Thoracic aorta (tissue), 2 donors: ENCODE results near the gene RNF4. TPM values are rescaled to one million over a fixed set of nuclear protein-coding genes. Genes with fewer than 3 reads are reported as not detected.

Experiments used
- ATAC-seq: fragments of 150-250 bp; one replicate; pipeline ENCODE4 v1.8.0; 2017; ENCODE audit warnings: low read depth; ENCODE audit not compliant: insufficient number of reproducible peaks, low FRiP score
- DNase-seq: peaks from one replicate; pipeline ENCODE4 v3.0.0-alpha.2; 2020; ENCODE audit warnings: low spot score
- H3K27ac ChIP-seq, 2 donors: fragments of 200-600 bp; sonication (generic); 1 replicate in 1 of 2; 2 replicates in 1 of 2; pipeline ENCODE4 v1.5.1; 2016; ENCODE audit warnings: mild to moderate bottlenecking in 2 of 2, moderate library complexity in 2 of 2
- H3K27me3 ChIP-seq: fragments of 200-600 bp; sonication (generic); replicated peaks from 2 replicates; pipeline ENCODE4 v1.6.0; 2016; ENCODE audit warnings: mild to moderate bottlenecking; ENCODE audit not compliant: insufficient read depth
- H3K36me3 ChIP-seq: fragments of 200-600 bp; sonication (generic); one replicate; pipeline ENCODE4 v1.5.1; 2016
- H3K4me1 ChIP-seq, 2 donors: fragments of 200-600 bp; sonication (generic); 1 replicate in 1 of 2; 2 replicates in 1 of 2; pipeline versions ENCODE4 v1.5.1 to v1.6.0; 2016; ENCODE audit warnings: low read depth in 2 of 2, mild to moderate bottlenecking in 1 of 2; ENCODE audit not compliant: control insufficient read depth in 1 of 2
- H3K4me3 ChIP-seq: fragments of 200-600 bp; sonication (generic); 2 replicates; pipeline ENCODE4 v1.5.1; 2016; ENCODE audit warnings: mild to moderate bottlenecking
- H3K9me3 ChIP-seq: fragments of 200-600 bp; sonication (generic); 2 replicates; pipeline ENCODE4 v1.5.1; 2016
- total RNA-seq, 2 donors: library from RNA; depleted of rRNA; stranded (reverse); fragments of >200 nt; gene quantifications; one replicate each; pipeline versions ENCODE4 v1.1.0 to v1.2.3, GENCODE V29; 2016
- TF ChIP-seq, protein P1 (sequence below): fragments of 200-600 bp; sonication (generic); IDR thresholded peaks from one replicate; pipeline ENCODE4 v1.5.1; 2019; ENCODE audit warnings: antibody characterized with exemption

RNF4 gene
- total RNA-seq, 2 donors from 2014 or later: 29.8 to 83.1 TPM

DNA sequence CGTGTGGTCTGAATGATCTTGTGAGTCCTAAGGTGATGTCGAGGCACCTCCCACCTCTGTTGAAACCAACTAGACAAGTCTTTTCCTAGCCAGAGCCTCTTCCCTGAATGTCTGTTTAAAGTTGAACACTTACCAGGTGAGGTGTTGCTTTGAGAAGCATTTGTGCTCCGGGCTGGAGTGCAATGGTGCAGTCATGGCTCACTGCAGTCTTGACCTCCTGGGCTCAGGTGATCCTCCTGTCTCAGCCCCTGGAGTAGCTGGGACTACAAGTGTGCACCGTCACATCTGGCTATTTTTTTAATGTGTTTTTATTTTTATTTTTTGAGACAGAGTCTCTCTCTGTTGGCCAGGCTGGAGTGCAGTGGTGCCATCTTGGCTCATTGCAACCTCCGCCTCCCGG is 18.1 kb downstream of the RNF4 start:
- DNase-seq (no peak), ATAC-seq (no peak)
- TF ChIP-seq, protein P1, sequence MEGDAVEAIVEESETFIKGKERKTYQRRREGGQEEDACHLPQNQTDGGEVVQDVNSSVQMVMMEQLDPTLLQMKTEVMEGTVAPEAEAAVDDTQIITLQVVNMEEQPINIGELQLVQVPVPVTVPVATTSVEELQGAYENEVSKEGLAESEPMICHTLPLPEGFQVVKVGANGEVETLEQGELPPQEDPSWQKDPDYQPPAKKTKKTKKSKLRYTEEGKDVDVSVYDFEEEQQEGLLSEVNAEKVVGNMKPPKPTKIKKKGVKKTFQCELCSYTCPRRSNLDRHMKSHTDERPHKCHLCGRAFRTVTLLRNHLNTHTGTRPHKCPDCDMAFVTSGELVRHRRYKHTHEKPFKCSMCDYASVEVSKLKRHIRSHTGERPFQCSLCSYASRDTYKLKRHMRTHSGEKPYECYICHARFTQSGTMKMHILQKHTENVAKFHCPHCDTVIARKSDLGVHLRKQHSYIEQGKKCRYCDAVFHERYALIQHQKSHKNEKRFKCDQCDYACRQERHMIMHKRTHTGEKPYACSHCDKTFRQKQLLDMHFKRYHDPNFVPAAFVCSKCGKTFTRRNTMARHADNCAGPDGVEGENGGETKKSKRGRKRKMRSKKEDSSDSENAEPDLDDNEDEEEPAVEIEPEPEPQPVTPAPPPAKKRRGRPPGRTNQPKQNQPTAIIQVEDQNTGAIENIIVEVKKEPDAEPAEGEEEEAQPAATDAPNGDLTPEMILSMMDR: no peak
- H3K27ac ChIP-seq: no peak overlapping the region
- no peaks in the 10 kb centered on the region for H3K9me3 ChIP-seq
- peaks cover 15% of the 10 kb centered on the region for H3K36me3 ChIP-seq
- peaks cover 31 to 46% of the 10 kb centered on the region in 2 donors for H3K4me1 ChIP-seq
- H3K4me3 ChIP-seq: no peak overlapping the region
- no peaks in the 10 kb centered on the region for H3K27me3 ChIP-seq

DNA sequence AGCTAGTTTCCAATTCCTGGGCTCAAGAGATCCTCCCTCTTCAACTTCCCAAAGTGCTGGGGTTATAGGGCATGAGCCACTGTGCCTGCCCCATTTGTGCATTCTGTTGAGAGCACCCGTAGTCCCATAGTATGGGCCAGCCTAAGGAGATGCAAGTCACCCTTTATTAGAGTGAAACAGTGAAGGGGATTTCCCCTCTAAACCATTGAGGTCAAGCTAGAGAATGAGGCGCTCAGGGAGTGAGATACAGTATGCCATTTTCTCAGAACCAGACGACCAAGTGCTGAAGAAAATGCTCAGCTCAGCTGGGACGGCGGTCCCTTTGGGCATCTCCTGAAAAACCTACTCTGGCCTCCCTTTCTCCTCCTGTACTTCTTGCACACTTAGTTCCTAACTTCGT is 18.7 kb downstream of the RNF4 start:
- H3K4me3 ChIP-seq: no peak overlapping the region
- no peak for ATAC-seq
- no peak overlapping the region for H3K27ac ChIP-seq
- H3K27me3 ChIP-seq: no peaks in the 10 kb centered on the region
- H3K36me3 ChIP-seq: peaks cover 20% of the 10 kb centered on the region
- no peak for DNase-seq
- peaks cover 25 to 39% of the 10 kb centered on the region in 2 donors for H3K4me1 ChIP-seq
- H3K9me3 ChIP-seq: no peaks in the 10 kb centered on the region
- TF ChIP-seq, protein P1: no peak

DNA sequence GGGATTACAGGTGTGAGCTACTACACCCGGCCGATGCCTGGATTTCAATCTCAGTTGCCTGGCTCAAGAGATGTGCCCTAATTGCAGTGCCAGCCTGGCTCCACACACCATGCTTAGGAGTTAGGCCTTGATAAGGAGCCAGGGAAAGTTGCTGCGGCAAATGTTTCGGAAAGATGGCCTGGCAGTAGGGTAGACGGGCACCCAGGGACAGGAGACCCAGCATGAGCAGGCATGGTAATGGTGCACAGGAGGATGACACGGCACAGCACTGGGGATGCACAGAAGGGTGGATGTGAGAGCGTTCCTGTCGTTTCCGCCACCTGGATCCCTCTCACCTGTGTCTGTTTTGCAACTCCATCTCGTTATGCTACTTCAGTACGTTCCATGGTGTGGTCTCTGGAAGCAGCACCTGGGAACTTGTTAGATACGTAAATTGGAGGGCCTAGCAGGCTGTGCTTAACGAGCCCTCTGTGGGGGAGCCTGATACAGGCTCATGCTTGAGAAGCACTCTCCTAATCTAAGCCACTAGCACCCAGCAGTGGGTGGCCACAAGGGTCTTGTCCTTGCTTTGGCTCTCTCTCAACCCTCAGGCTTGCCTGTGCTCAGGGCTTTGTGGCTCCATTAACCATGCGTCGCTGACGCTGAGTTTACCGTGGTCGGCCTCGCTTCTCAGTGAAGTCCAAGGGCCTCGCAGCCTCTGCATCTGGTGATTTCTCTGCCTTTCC is 20.3 kb downstream of the RNF4 start:
- H3K36me3 ChIP-seq: peaks cover 28% of the 10 kb centered on the region
- peaks cover 4% of the 10 kb centered on the region for H3K9me3 ChIP-seq
- ATAC-seq (no peak), DNase-seq (no peak)
- TF ChIP-seq, protein P1: no peak
- peaks cover 15 to 29% of the 10 kb centered on the region in 2 donors for H3K4me1 ChIP-seq
- H3K4me3 ChIP-seq: no peak overlapping the region
- no peaks in the 10 kb centered on the region for H3K27me3 ChIP-seq
- no peak overlapping the region for H3K27ac ChIP-seq

DNA sequence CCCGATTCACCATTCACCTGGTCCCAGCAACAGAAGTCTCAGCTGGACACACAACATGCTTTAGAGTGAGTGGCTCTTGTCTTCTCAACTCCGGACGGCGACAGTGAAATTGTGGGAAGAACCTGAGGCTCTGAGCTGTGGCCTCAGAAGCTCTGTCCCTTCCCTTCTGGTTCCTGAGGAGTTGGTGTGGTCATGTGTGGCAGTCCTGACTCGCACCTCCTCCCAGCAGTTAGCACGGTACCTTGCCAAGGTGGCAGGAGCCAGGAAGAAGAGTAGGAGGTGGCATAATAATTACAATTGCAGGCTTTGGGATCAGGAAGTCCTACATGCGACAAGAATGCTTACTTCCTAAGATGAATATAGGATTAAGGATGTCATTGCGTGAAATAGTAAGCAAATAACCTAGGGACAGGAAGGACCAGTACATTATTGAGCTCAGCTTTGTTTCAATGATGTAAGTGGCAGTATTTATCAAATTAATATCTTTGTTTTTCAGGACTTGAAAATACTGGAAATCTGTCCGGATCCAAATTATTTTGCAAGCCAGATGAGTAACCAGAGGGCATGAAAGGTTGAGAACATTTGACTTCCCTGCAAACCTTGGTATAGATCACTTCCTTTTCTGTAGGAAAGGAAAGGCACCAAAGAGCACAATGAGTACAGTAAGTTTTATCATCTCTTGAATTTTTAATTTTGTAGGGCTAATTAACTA is 21.1 kb downstream of the RNF4 start:
- no peak overlapping the region for H3K4me3 ChIP-seq
- H3K27ac ChIP-seq: no peak overlapping the region
- peaks cover 28% of the 10 kb centered on the region for H3K36me3 ChIP-seq
- no peaks in the 10 kb centered on the region for H3K27me3 ChIP-seq
- peaks cover 16 to 29% of the 10 kb centered on the region in 2 donors for H3K4me1 ChIP-seq
- ATAC-seq (no peak), DNase-seq (no peak)
- H3K9me3 ChIP-seq: peaks cover 4% of the 10 kb centered on the region
- TF ChIP-seq, protein P1: no peak

DNA sequence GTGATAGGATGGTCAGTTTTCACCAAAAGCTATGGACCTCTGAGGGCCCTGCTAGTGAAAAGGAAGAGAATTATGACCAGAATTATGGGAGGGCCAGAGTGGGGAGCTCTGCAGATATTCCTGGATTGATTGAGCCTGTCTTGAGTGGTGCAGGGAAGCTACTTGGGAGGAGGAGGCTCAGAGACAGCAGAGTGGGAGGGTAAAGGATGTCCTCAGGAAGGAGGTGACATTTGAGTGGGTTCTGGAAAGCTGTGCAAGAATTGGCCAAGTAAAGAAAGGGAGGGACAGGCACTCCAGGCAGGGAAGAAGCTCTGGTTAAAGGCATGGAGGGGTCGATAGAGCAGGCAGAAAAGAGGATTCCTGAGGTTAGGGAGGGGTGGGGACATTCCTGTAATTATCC is 24.1 kb downstream of the RNF4 start:
- TF ChIP-seq, protein P1: no peak
- H3K27me3 ChIP-seq: no peaks in the 10 kb centered on the region
- H3K4me3 ChIP-seq: no peak overlapping the region
- peaks cover 5 to 22% of the 10 kb centered on the region in 2 donors for H3K4me1 ChIP-seq
- peaks cover 4% of the 10 kb centered on the region for H3K9me3 ChIP-seq
- peaks cover 44% of the 10 kb centered on the region for H3K36me3 ChIP-seq
- no peak for DNase-seq
- ATAC-seq: no peak
- no peak overlapping the region for H3K27ac ChIP-seq
